Loucy (cell line): ENCODE measurements around the gene HK1.

ENCODE experiments used
- H2AFZ ChIP-seq: fragments of 200-600 bp; sonication (generic); 2 replicates; pipeline ENCODE4 v1.6.0; 2016; ENCODE audit warnings: antibody characterized with exemption, mild to moderate bottlenecking, low read length, moderate library complexity
- H3F3A ChIP-seq: fragments of 200-600 bp; 2 replicates; pipeline ENCODE4 v1.6.0; 2016; ENCODE audit warnings: antibody characterized with exemption, low read depth, mild to moderate bottlenecking
- H3K27me3 ChIP-seq: fragments of 200-600 bp; sonication (generic); 2 replicates; pipeline ENCODE4 v1.6.1; 2014; ENCODE audit warnings: low read length, mild to moderate bottlenecking; ENCODE audit not compliant: insufficient read depth, poor library complexity, severe bottlenecking
- H3K36me3 ChIP-seq: fragments of 200-600 bp; sonication (generic); 2 replicates; pipeline ENCODE4 v1.6.1; 2016; ENCODE audit warnings: low read length; ENCODE audit not compliant: insufficient read depth
- H3K4me1 ChIP-seq: fragments of 200-600 bp; sonication (generic); 2 replicates; pipeline ENCODE4 v1.5.1; 2014; ENCODE audit warnings: low read length, mild to moderate bottlenecking; ENCODE audit not compliant: insufficient read depth, poor library complexity, severe bottlenecking
- H3K4me2 ChIP-seq: fragments of 200-600 bp; sonication (generic); 2 replicates; pipeline ENCODE4 v1.6.0; 2014; ENCODE audit warnings: antibody characterized with exemption, low read length, low read depth, mild to moderate bottlenecking; ENCODE audit not compliant: poor library complexity, severe bottlenecking
- H3K4me3 ChIP-seq: fragments of 200-600 bp; sonication (generic); 2 replicates; pipeline ENCODE4 v1.5.1; 2014; ENCODE audit warnings: low read length, mild to moderate bottlenecking, mixed read lengths; ENCODE audit not compliant: poor library complexity, severe bottlenecking
- H3K79me2 ChIP-seq: fragments of 200-600 bp; sonication (generic); 2 replicates; pipeline ENCODE4 v1.6.1; 2014; ENCODE audit warnings: low read length; ENCODE audit not compliant: insufficient read depth
- H3K9ac ChIP-seq: fragments of 200-600 bp; sonication (generic); 2 replicates; pipeline ENCODE4 v1.6.0; 2014; ENCODE audit warnings: mild to moderate bottlenecking, low read depth, low read length, moderate library complexity; ENCODE audit not compliant: poor library complexity, severe bottlenecking
- H3K9me2 ChIP-seq: fragments of 200-600 bp; sonication (generic); replicated peaks from 2 replicates; pipeline ENCODE4 v1.6.1; 2016; ENCODE audit warnings: low read depth, low read length, mixed read lengths
- H3K9me3 ChIP-seq: fragments of 200-600 bp; sonication (generic); 2 replicates; pipeline ENCODE4 v1.6.1; 2014; ENCODE audit warnings: mild to moderate bottlenecking, antibody characterized with exemption, low read length, low read depth; ENCODE audit not compliant: insufficient read depth
- H4K20me1 ChIP-seq: fragments of 200-600 bp; sonication (generic); 2 replicates; pipeline ENCODE4 v1.6.0; 2014; ENCODE audit warnings: antibody characterized with exemption, low read length, mild to moderate bottlenecking; ENCODE audit not compliant: insufficient read depth, poor library complexity, severe bottlenecking
- CTCF ChIP-seq: fragments of 200-600 bp; sonication (generic); conservative IDR thresholded peaks from 2 replicates; pipeline ENCODE4 v1.5.1; 2014; ENCODE audit warnings: mild to moderate bottlenecking, antibody characterized with exemption, low read length
- EZH2phosphoT487 ChIP-seq: fragments of 200-600 bp; IDR thresholded peaks from 2 replicates; pipeline ENCODE4 v1.6.1; 2018; ENCODE audit warnings: antibody characterized with exemption, mild to moderate bottlenecking, moderate library complexity, borderline replicate concordance

The HK1 gene

GRCh38 chr10:69411476-69411875 is 133.2 kb downstream of the HK1 start:
- Histone ChIP-seq H3K4me1 (peaks cover 22% of the 10 kb centered on the region), H2AFZ (no peak overlapping the region), H3K9me3 (no peaks in the 10 kb centered on the region), H3K36me3 (no peaks in the 10 kb centered on the region), H3K4me3 (no peak overlapping the region), H3K9me2 (no peaks in the 10 kb centered on the region), H3F3A (no peaks in the 10 kb centered on the region), H4K20me1 (no peaks in the 10 kb centered on the region), H3K9ac (no peak overlapping the region), H3K27me3 (no peaks in the 10 kb centered on the region), H3K4me2 (no peak overlapping the region), H3K79me2 (no peaks in the 10 kb centered on the region)
- TF ChIP-seq EZH2phosphoT487 (no peak), CTCF (no peak)

GRCh38 chr10:69412232-69412790 is 134.0 kb downstream of the HK1 start:
- no peak overlapping the region for H3K4me2 ChIP-seq
- H3F3A ChIP-seq: no peaks in the 10 kb centered on the region
- no peaks in the 10 kb centered on the region for H3K9me2 ChIP-seq
- no peaks in the 10 kb centered on the region for H3K36me3 ChIP-seq
- H3K9me3 ChIP-seq: no peaks in the 10 kb centered on the region
- H4K20me1 ChIP-seq: no peaks in the 10 kb centered on the region
- H3K4me1 ChIP-seq: peaks cover 22% of the 10 kb centered on the region
- no peak overlapping the region for H2AFZ ChIP-seq
- no peak overlapping the region for H3K4me3 ChIP-seq
- TF ChIP-seq EZH2phosphoT487 (no peak), CTCF (no peak)
- no peaks in the 10 kb centered on the region for H3K79me2 ChIP-seq
- H3K9ac ChIP-seq: no peak overlapping the region
- no peaks in the 10 kb centered on the region for H3K27me3 ChIP-seq

- peaks cover 16% of the 10 kb centered on the region for H3K4me1 ChIP-seq
- peak overlapping the region; percentile 35 for H3K4me2 ChIP-seq
- no peaks in the 10 kb centered on the region for H3K27me3 ChIP-seq
- H3F3A ChIP-seq: no peaks in the 10 kb centered on the region
- H2AFZ ChIP-seq: 0 out of 2 replicates have a peak overlapping the region, but pooled peaks have one; percentile 22
- TF ChIP-seq CTCF (peak; percentile 81), EZH2phosphoT487 (no peak)
- no peaks in the 10 kb centered on the region for H4K20me1 ChIP-seq
- no peak overlapping the region for H3K9ac ChIP-seq
- no peaks in the 10 kb centered on the region for H3K79me2 ChIP-seq
- no peaks in the 10 kb centered on the region for H3K9me2 ChIP-seq
- no peaks in the 10 kb centered on the region for H3K9me3 ChIP-seq
- H3K4me3 ChIP-seq: no peak overlapping the region
- no peaks in the 10 kb centered on the region for H3K36me3 ChIP-seq
Observed at GRCh38 chr10:69413221-69413865, 135.0 kb downstream of the HK1 start.
